GM21390 (cell line): ENCODE measurements around the gene CFHR1.
A peak's percentile ranks its signal among the peaks of the same experiment; 100 is the strongest.
"Not testable (repeated sequence)": the region's sequence is repeated elsewhere in the genome, so short reads cannot be mapped to it uniquely, and the experiment has no call there.

Experiments used
- ATAC-seq: cut with Tn5 transposase; IDR thresholded peaks from one replicate; pipeline ENCODE4 v1.9.1; 2021; ENCODE audit not compliant: unreplicated experiment

Gene CFHR1

GRCh38 chr1:196819531-196819930, at the start of gene CFHR1:
TSS of gene CFHR1 (plus strand) at chr1:196819731. CDS start at chr1:196819845, 114 bp downstream.
- ATAC-seq = not testable (repeated sequence)

GRCh38 chr1:196769823-196770222, 49.7 kb upstream of the CFHR1 start:
- ATAC-seq = not testable (repeated sequence)

- ATAC-seq = no peak
Measured at GRCh38 chr1:196773713-196774112, 45.8 kb upstream of the CFHR1 start.

GRCh38 chr1:196774175-196774574, 45.4 kb upstream of the CFHR1 start:
- ATAC-seq = no peak

- peak; percentile 67 for ATAC-seq
Measured at GRCh38 chr1:196774603-196775002, 44.9 kb upstream of the CFHR1 start, which contains the start of gene CFHR3. TSS of gene CFHR3 (plus strand) at chr1:196774840. CDS start at chr1:196774887, 47 bp downstream.

- ATAC-seq = no peak
Measured at GRCh38 chr1:196777603-196778002, 41.9 kb upstream of the CFHR1 start.

- ATAC-seq = no peak
Measured at GRCh38 chr1:196779093-196779492, 40.4 kb upstream of the CFHR1 start.

- ATAC-seq = not testable (repeated sequence)
Measured at GRCh38 chr1:196791252-196791651, 28.3 kb upstream of the CFHR1 start.

GRCh38 chr1:196794103-196794502, 25.4 kb upstream of the CFHR1 start:
- not testable (repeated sequence) for ATAC-seq

- ATAC-seq = no peak
Measured at GRCh38 chr1:196797891-196798290, 21.6 kb upstream of the CFHR1 start.

- ATAC-seq = not testable (repeated sequence)
Measured at GRCh38 chr1:196801920-196802319, 17.6 kb upstream of the CFHR1 start.

GRCh38 chr1:196808529-196809235, 10.8 kb upstream of the CFHR1 start:
- ATAC-seq = no peak

- not testable (repeated sequence) for ATAC-seq
Measured at GRCh38 chr1:196817442-196817841, 2.1 kb upstream of the CFHR1 start.

GRCh38 chr1:196827860-196828259, 8.3 kb downstream of the CFHR1 start:
- ATAC-seq = peak; percentile 98

GRCh38 chr1:196849613-196850492, 30.3 kb downstream of the CFHR1 start:
- not testable (repeated sequence) for ATAC-seq

- ATAC-seq = no peak
Measured at GRCh38 chr1:196856053-196856452, 36.5 kb downstream of the CFHR1 start.

- ATAC-seq = no peak
Measured at GRCh38 chr1:196857188-196857587, 37.7 kb downstream of the CFHR1 start.

GRCh38 chr1:196858811-196859210, 39.3 kb downstream of the CFHR1 start:
- no peak for ATAC-seq

- ATAC-seq = no peak
Measured at GRCh38 chr1:196860323-196860884, 40.9 kb downstream of the CFHR1 start.

- no peak for ATAC-seq
Measured at GRCh38 chr1:196861429-196861828, 41.9 kb downstream of the CFHR1 start.

- no peak for ATAC-seq
Measured at GRCh38 chr1:196866974-196867373, 47.4 kb downstream of the CFHR1 start.

GRCh38 chr1:196873385-196873784, 53.9 kb downstream of the CFHR1 start:
- ATAC-seq = no peak
